ENCODE measurements around the gene EHBP1L1. TPM values are rescaled to one million over a fixed set of nuclear protein-coding genes. Genes with fewer than 3 reads are reported as not detected.

EHBP1L1 gene
- total and polyA plus RNA-seq, 4 donors = 1.1 to 120 (median 10.0) TPM

- no peak for DNase-seq (ENCODE audit: low spot score)
- Histone ChIP-seq H3K9ac (ENCODE audit: low read depth in 1 of 2, low read length in 2 of 2) (peak overlapping the region in 1 of 2 donors; percentile 47), H3K27ac (ENCODE audit: low read depth in 1 of 2, low read length in 2 of 2) (peak overlapping the region in 1 of 2 donors; percentile 19)
Observed at GRCh38 chr11:65554842-65555430, 20.9 kb upstream of the EHBP1L1 start.

GRCh38 chr11:65555693-65556231, 20.1 kb upstream of the EHBP1L1 start:
- Histone ChIP-seq H3K27me3 (ENCODE audit: control insufficient read depth in 4 of 4, insufficient read depth in 4 of 4, low read length in 3 of 4) (no peaks in the 10 kb centered on the region), H3K27ac (ENCODE audit: low read depth in 1 of 2, low read length in 2 of 2) (peak overlapping the region in 1 of 2 donors; percentile 19), H3K4me1 (ENCODE audit: control insufficient read depth in 4 of 4, insufficient read depth in 4 of 4, low read length in 3 of 4) (peaks cover 13 to 55% (median 25%) of the 10 kb centered on the region in 4 donors), H3K9me3 (ENCODE audit: control insufficient read depth in 4 of 4, low read length in 3 of 4) (no peaks in the 10 kb centered on the region), H3K9ac (ENCODE audit: low read depth in 1 of 2, low read length in 2 of 2) (no peak overlapping the region), H3K4me3 (ENCODE audit: low read depth in 1 of 3, low read length in 3 of 3) (no peak overlapping the region), H3K36me3 (ENCODE audit: control insufficient read depth in 4 of 4, insufficient read depth in 3 of 4, low read depth in 1 of 4, low read length in 3 of 4) (peaks cover 0 to 4% (median 0%) of the 10 kb centered on the region in 4 donors)
- DNase-seq (ENCODE audit: low spot score) = no peak
- 54% methylated on average over 6 of the region's 6 CpGs for WGBS
- TF ChIP-seq NR2F2 (IDR thresholded peaks at IDR 0.05) (peak; percentile 18), JUND (IDR thresholded peaks at IDR 0.05) (peak in 1 of 2 donors; percentile 67), FOXA2 (IDR thresholded peaks at IDR 0.05) (no peak), GABPA (IDR thresholded peaks at IDR 0.05 in 1 of 2, conservative IDR thresholded peaks at IDR 0.05 in 1 of 2) (no peak), ATF3 (IDR thresholded peaks at IDR 0.05) (no peak), HNF4G (IDR thresholded peaks at IDR 0.05) (no peak), ZBTB33 (IDR thresholded peaks at IDR 0.05) (no peak), RXRA (IDR thresholded peaks at IDR 0.05) (peak; percentile 12 to 77), HNF4A (conservative IDR thresholded peaks at IDR 0.05) (peak in 1 of 2 donors; percentile 29)

More at GRCh38 chr11:65554842-65555430, 20.9 kb upstream of the EHBP1L1 start:
- Histone ChIP-seq H3K36me3 (ENCODE audit: control insufficient read depth in 4 of 4, insufficient read depth in 3 of 4, low read depth in 1 of 4, low read length in 3 of 4) (peaks cover 0 to 4% (median 0%) of the 10 kb centered on the region in 4 donors), H3K9me3 (ENCODE audit: control insufficient read depth in 4 of 4, low read length in 3 of 4) (no peaks in the 10 kb centered on the region), H3K4me1 (ENCODE audit: control insufficient read depth in 4 of 4, insufficient read depth in 4 of 4, low read length in 3 of 4) (peaks cover 9 to 51% (median 24%) of the 10 kb centered on the region in 4 donors), H3K4me3 (ENCODE audit: low read depth in 1 of 3, low read length in 3 of 3) (no peak overlapping the region), H3K27me3 (ENCODE audit: control insufficient read depth in 4 of 4, insufficient read depth in 4 of 4, low read length in 3 of 4) (no peaks in the 10 kb centered on the region)
- WGBS = 94% methylated on average over 4 of the region's 4 CpGs
- no peak for TF ChIP-seq EGR1 (IDR thresholded peaks at IDR 0.05; ENCODE audit: low read depth in 2 of 2)

GRCh38 chr11:65556470-65557279, 19.2 kb upstream of the EHBP1L1 start:
- Histone ChIP-seq H3K36me3 (ENCODE audit: control insufficient read depth in 4 of 4, insufficient read depth in 3 of 4, low read depth in 1 of 4, low read length in 3 of 4) (peaks cover 0 to 4% (median 0%) of the 10 kb centered on the region in 4 donors), H3K4me1 (ENCODE audit: control insufficient read depth in 4 of 4, insufficient read depth in 4 of 4, low read length in 3 of 4) (peaks cover 15 to 53% (median 22%) of the 10 kb centered on the region in 4 donors), H3K27ac (ENCODE audit: low read depth in 1 of 2, low read length in 2 of 2) (peak overlapping the region; percentile 37 to 76), H3K9me3 (ENCODE audit: control insufficient read depth in 4 of 4, low read length in 3 of 4) (no peaks in the 10 kb centered on the region), H3K27me3 (ENCODE audit: control insufficient read depth in 4 of 4, insufficient read depth in 4 of 4, low read length in 3 of 4) (no peaks in the 10 kb centered on the region), H3K4me3 (ENCODE audit: low read depth in 1 of 3, low read length in 3 of 3) (peak overlapping the region in 1 of 3 donors; percentile 67), H3K9ac (ENCODE audit: low read depth in 1 of 2, low read length in 2 of 2) (peak overlapping the region in 1 of 2 donors; percentile 34)
- no peak for DNase-seq (ENCODE audit: low spot score)
- TF ChIP-seq HNF4G (IDR thresholded peaks at IDR 0.05) (no peak), RXRA (IDR thresholded peaks at IDR 0.05) (no peak), ZBTB33 (IDR thresholded peaks at IDR 0.05) (no peak), ATF3 (IDR thresholded peaks at IDR 0.05) (no peak), REST (IDR thresholded peaks at IDR 0.05) (no peak), GABPA (IDR thresholded peaks at IDR 0.05 in 1 of 2, conservative IDR thresholded peaks at IDR 0.05 in 1 of 2) (no peak), MAX (IDR thresholded peaks at IDR 0.05) (no peak), HNF4A (conservative IDR thresholded peaks at IDR 0.05) (no peak), FOXA2 (IDR thresholded peaks at IDR 0.05) (no peak), TAF1 (conservative IDR thresholded peaks at IDR 0.05) (no peak), NR2F2 (IDR thresholded peaks at IDR 0.05) (no peak), JUND (IDR thresholded peaks at IDR 0.05) (no peak)
- WGBS = 88% methylated on average over 12 of the region's 12 CpGs

Measured in liver (tissue), 9 donors.